Peyer's patch (tissue), 4 donors: ENCODE data around the gene CPA1. TPM values are rescaled to one million over a fixed set of nuclear protein-coding genes. Genes with fewer than 3 reads are reported as not detected.

Source experiments
- DNase-seq, 3 donors: peaks; one replicate each; pipeline ENCODE4 v3.0.0-alpha.2; 2017 to 2019
- H3K27ac ChIP-seq, 4 donors: fragments of 200-600 bp; sonication (generic); one replicate each; pipeline ENCODE4 v1.5.1; 2016 to 2019
- H3K27me3 ChIP-seq, 2 donors: fragments of 200-600 bp; sonication (generic); one replicate each; pipeline ENCODE4 v1.5.1; 2019
- H3K36me3 ChIP-seq, 3 donors: fragments of 200-600 bp; sonication (generic); one replicate each; pipeline ENCODE4 v1.5.1; 2016 to 2019
- H3K4me1 ChIP-seq, 4 donors: fragments of 200-600 bp; sonication (generic); one replicate each; pipeline ENCODE4 v1.5.1; 2016 to 2019
- H3K4me3 ChIP-seq, 4 donors: fragments of 200-600 bp; sonication (generic); 1 replicate in 3 of 4; 2 replicates in 1 of 4; pipeline ENCODE4 v1.5.1; 2016 to 2019; ENCODE audit warnings: mild to moderate bottlenecking in 1 of 4
- H3K9me3 ChIP-seq, 4 donors: fragments of 200-600 bp; sonication (generic); one replicate each; pipeline ENCODE4 v1.5.1; 2016 to 2019; ENCODE audit warnings: mild to moderate bottlenecking in 1 of 4
- CTCF ChIP-seq, 6 experiments: fragments of 450-650 bp in 4 of 6; fragments of 200-600 bp in 2 of 6; sonication (generic) in 1 of 6; IDR thresholded peaks; one replicate each; pipeline ENCODE4 v1.5.1; 2017 to 2019; ENCODE audit warnings: antibody characterized with exemption in 6 of 6, mild to moderate bottlenecking in 3 of 6, moderate library complexity in 1 of 6
- POLR2A ChIP-seq, 2 donors: fragments of 450-650 bp; IDR thresholded peaks; one replicate each; pipeline ENCODE4 v1.5.1; 2017; ENCODE audit warnings: antibody characterized with exemption in 2 of 2, mild to moderate bottlenecking in 2 of 2, moderate library complexity in 2 of 2
- total RNA-seq, 4 donors: library from RNA; depleted of rRNA; stranded (reverse); fragments of >200 nt; gene quantifications; one replicate each; pipeline ENCODE4 v1.1.0, GENCODE V29; 2016

CPA1 gene
- total RNA-seq, 4 donors from 2014 or later = not detected

- H3K4me3 ChIP-seq = no peak overlapping the region
- H3K27ac ChIP-seq = no peak overlapping the region
- no peaks in the 10 kb centered on the region for H3K27me3 ChIP-seq
- no peaks in the 10 kb centered on the region for H3K36me3 ChIP-seq
- no peaks in the 10 kb centered on the region for H3K9me3 ChIP-seq
- no peaks in the 10 kb centered on the region for H3K4me1 ChIP-seq
- no peak for DNase-seq
- TF ChIP-seq CTCF (IDR thresholded peaks at IDR 0.05) (no peak), POLR2A (IDR thresholded peaks at IDR 0.05) (no peak)
These were observed 42.1 kb upstream of the CPA1 start for GRCh38 chr7:130338233-130338632.

GRCh38 chr7:130341882-130342281 is 38.4 kb upstream of the CPA1 start:
- no peaks in the 10 kb centered on the region for H3K36me3 ChIP-seq
- no peaks in the 10 kb centered on the region for H3K27me3 ChIP-seq
- H3K4me3 ChIP-seq = no peak overlapping the region
- DNase-seq = no peak
- H3K9me3 ChIP-seq = no peaks in the 10 kb centered on the region
- no peaks in the 10 kb centered on the region for H3K4me1 ChIP-seq
- H3K27ac ChIP-seq = no peak overlapping the region
- TF ChIP-seq CTCF (IDR thresholded peaks at IDR 0.05) = no peak
- TF ChIP-seq POLR2A (IDR thresholded peaks at IDR 0.05) = no peak

GRCh38 chr7:130342701-130343380 is 37.5 kb upstream of the CPA1 start:
- DNase-seq = no peak
- Histone ChIP-seq H3K27me3 (no peaks in the 10 kb centered on the region), H3K27ac (no peak overlapping the region), H3K4me3 (no peak overlapping the region), H3K4me1 (no peaks in the 10 kb centered on the region), H3K9me3 (no peaks in the 10 kb centered on the region), H3K36me3 (no peaks in the 10 kb centered on the region)
- TF ChIP-seq CTCF (IDR thresholded peaks at IDR 0.05) (no peak), POLR2A (IDR thresholded peaks at IDR 0.05) (no peak)

DNA sequence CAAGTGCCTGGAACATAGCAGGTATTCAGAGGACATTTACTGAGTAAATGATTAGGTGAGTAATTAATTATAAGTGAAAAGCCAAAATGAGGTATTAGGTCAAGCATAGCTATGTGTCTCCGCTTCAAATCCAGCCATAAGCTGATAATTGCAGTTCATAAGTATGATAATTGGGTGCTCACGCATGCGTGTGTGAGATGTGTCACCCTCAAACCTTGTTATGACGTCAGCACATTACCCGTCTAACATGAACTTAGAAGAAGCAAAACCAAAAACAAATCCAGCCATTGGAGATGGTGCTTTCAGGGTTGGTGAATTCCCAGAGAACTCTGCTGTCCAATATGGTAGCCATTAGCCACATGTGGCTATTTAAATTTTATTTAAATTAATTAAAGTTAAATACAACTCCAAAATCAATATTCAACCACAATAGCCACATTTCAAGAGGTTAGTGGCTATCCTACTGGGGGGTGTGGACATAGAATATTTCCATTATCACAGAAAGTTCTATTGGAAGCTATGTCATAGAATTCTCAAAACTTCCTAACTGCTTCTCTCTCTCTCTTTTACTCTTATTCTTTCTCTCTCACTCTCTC is 35.9 kb upstream of the CPA1 start, which contains the start of gene CPA5:
TSS of gene CPA5 (plus strand) at position 546 of the 596 bp plus-strand sequence. CDS start 1,670 bp downstream, outside the sequence.
- no peaks in the 10 kb centered on the region for H3K9me3 ChIP-seq
- TF ChIP-seq POLR2A (IDR thresholded peaks at IDR 0.05) (no peak), CTCF (IDR thresholded peaks at IDR 0.05) (no peak)
- DNase-seq = no peak

GRCh38 chr7:130345136-130345535 is 35.2 kb upstream of the CPA1 start:
- no peaks in the 10 kb centered on the region for H3K36me3 ChIP-seq
- no peak for DNase-seq
- H3K27me3 ChIP-seq = no peaks in the 10 kb centered on the region
- no peak overlapping the region for H3K27ac ChIP-seq
- H3K9me3 ChIP-seq = no peaks in the 10 kb centered on the region
- no peak overlapping the region for H3K4me3 ChIP-seq
- TF ChIP-seq CTCF (IDR thresholded peaks at IDR 0.05) (no peak), POLR2A (IDR thresholded peaks at IDR 0.05) (no peak)
- H3K4me1 ChIP-seq = no peaks in the 10 kb centered on the region

More for the DNA sequence above, 35.9 kb upstream of the CPA1 start, which contains the start of gene CPA5:
- H3K27me3 ChIP-seq = no peaks in the 10 kb centered on the region
- no peaks in the 10 kb centered on the region for H3K4me1 ChIP-seq
- no peaks in the 10 kb centered on the region for H3K36me3 ChIP-seq
- H3K27ac ChIP-seq = no peak within 1 kb of the TSS
- no peak within 1 kb of the TSS for H3K4me3 ChIP-seq
